Esophagus squamous epithelium (tissue), 5 donors: ENCODE measurements around the gene CPED1. TPM values are rescaled to one million over a fixed set of nuclear protein-coding genes. Genes with fewer than 3 reads are reported as not detected.

Source experiments
- DNase-seq: peaks from one replicate; lab custom pipeline; 2025; lab: John Stamatoyannopoulos, UW
- H3K27ac ChIP-seq, 4 donors: fragments of 200-600 bp; sonication (generic); one replicate each; pipeline ENCODE4 v1.5.1; 2016 to 2019; ENCODE audit warnings: mild to moderate bottlenecking in 1 of 4
- H3K27me3 ChIP-seq, 4 donors: fragments of 200-600 bp; sonication (generic); 1 replicate in 3 of 4; 2 replicates in 1 of 4; pipeline versions ENCODE4 v1.5.1 to v1.6.0; 2017 to 2021; ENCODE audit warnings: antibody characterized with exemption in 1 of 4
- H3K36me3 ChIP-seq, 3 donors: fragments of 200-600 bp; sonication (generic); one replicate each; pipeline ENCODE4 v1.5.1; 2016 to 2019
- H3K4me1 ChIP-seq, 3 donors: fragments of 200-600 bp; sonication (generic); one replicate each; pipeline ENCODE4 v1.5.1; 2017 to 2019
- H3K4me3 ChIP-seq, 4 donors: fragments of 200-600 bp; sonication (generic); 1 replicate in 3 of 4; 2 replicates in 1 of 4; pipeline ENCODE4 v1.5.1; 2016 to 2019; ENCODE audit warnings: mild to moderate bottlenecking in 2 of 4, moderate library complexity in 1 of 4
- H3K9me3 ChIP-seq, 3 donors: fragments of 200-600 bp; sonication (generic); one replicate each; pipeline ENCODE4 v1.5.1; 2016 to 2019
- POLR2A ChIP-seq, 4 donors: fragments of 450-650 bp; IDR thresholded peaks; one replicate each; pipeline ENCODE4 v1.6.1; 2017; ENCODE audit warnings: antibody characterized with exemption in 4 of 4, mild to moderate bottlenecking in 4 of 4, moderate library complexity in 3 of 4
- WGBS, 2 donors: methylation state at CpG; one replicate each; pipeline ENCODE4 v1.1.5; 2018; 5-methylcytosine and 5-hydroxymethylcytosine counted together
- intact Hi-C: fragments of 100-400 bp; cut with DNase I; formaldehyde crosslinking; loops from one replicate; pipeline ENCODE4 v1.15.0; 2022
- total RNA-seq, 4 donors: library from RNA; depleted of rRNA; stranded (reverse); fragments of >200 nt; gene quantifications; one replicate each; pipeline ENCODE4 v1.1.0, GENCODE V29; 2016
- TF ChIP-seq, protein P1 (sequence below), 6 experiments: fragments of 450-650 bp in 4 of 6; fragments of 200-600 bp in 2 of 6; sonication (generic) in 2 of 6; IDR thresholded peaks; one replicate each; pipeline ENCODE4 v1.5.1; 2016 to 2019; ENCODE audit warnings: antibody characterized with exemption in 6 of 6, mild to moderate bottlenecking in 4 of 6, moderate library complexity in 4 of 6
- donor health status: DM: yes; HTN: yes; CAD: no.

Gene CPED1
- total RNA-seq, 4 donors from 2014 or later: 0.61 to 6.3 (median 2.3) TPM

DNA sequence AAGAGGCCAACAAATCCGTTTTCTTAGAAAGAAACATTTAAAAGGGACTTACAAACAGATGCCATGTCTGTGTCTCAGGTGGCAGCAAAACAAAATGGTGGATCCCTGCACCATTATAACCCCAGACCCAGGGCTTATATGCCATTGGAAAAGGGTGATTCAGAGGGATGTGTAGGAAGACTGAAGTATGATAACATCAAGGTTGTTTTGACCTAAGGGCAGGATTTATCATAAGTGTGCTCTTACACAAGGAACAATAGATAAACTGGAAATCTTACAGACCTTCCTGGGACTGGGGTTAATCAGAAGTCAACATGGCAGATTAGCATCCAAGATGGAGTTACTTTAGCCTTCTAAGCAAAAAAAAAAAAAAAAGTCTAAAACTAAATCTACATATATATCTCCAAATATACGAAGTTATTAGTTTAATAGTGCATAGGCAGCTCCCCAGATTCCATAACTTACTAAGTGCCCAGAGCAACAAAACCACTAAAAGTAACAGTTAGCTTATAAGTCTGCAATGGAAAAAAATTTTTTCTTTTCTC lies 306.0 kb downstream of the CPED1 start:
- DNase-seq: no peak
- intact Hi-C loops: no loop called here
- Histone ChIP-seq H3K9me3 (no peaks in the 10 kb centered on the region), H3K4me1 (no peaks in the 10 kb centered on the region), H3K27me3 (no peaks in the 10 kb centered on the region), H3K4me3 (no peak overlapping the region), H3K36me3 (no peaks in the 10 kb centered on the region), H3K27ac (no peak overlapping the region)
- TF ChIP-seq POLR2A (IDR thresholded peaks at IDR 0.05): no peak
- TF ChIP-seq, protein P1, sequence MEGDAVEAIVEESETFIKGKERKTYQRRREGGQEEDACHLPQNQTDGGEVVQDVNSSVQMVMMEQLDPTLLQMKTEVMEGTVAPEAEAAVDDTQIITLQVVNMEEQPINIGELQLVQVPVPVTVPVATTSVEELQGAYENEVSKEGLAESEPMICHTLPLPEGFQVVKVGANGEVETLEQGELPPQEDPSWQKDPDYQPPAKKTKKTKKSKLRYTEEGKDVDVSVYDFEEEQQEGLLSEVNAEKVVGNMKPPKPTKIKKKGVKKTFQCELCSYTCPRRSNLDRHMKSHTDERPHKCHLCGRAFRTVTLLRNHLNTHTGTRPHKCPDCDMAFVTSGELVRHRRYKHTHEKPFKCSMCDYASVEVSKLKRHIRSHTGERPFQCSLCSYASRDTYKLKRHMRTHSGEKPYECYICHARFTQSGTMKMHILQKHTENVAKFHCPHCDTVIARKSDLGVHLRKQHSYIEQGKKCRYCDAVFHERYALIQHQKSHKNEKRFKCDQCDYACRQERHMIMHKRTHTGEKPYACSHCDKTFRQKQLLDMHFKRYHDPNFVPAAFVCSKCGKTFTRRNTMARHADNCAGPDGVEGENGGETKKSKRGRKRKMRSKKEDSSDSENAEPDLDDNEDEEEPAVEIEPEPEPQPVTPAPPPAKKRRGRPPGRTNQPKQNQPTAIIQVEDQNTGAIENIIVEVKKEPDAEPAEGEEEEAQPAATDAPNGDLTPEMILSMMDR (IDR thresholded peaks at IDR 0.05): no peak
- WGBS, 2 donors: 70 to 85% methylated on average over 2 of the region's 2 CpGs

DNA sequence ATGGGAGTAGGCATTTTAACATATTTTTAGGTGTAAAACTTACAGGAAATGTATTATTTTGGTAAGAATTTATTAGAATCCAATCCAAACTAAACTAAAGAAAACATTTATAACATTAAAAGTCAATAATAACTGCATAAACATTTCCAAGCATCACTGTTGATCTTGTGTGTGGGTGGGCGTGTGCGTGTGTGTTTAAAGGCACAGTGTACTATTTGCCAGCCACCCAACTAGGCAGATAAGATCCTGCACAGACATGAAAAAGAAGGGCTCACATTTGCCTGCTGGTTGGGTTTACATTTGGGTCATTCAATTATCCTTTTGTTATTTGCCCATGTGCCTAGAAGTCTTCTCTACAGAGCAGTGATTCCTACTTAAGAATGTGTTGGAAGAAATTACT lies 309.3 kb downstream of the CPED1 start:
- intact Hi-C loops: no loop called here
- Histone ChIP-seq H3K36me3 (no peaks in the 10 kb centered on the region), H3K4me1 (peaks cover 0 to 20% (median 0%) of the 10 kb centered on the region in 3 donors), H3K9me3 (no peaks in the 10 kb centered on the region), H3K27ac (no peak overlapping the region), H3K27me3 (no peaks in the 10 kb centered on the region), H3K4me3 (no peak overlapping the region)
- no peak for DNase-seq
- TF ChIP-seq, protein P1 (IDR thresholded peaks at IDR 0.05): no peak
- WGBS, 2 donors: 41 to 48% methylated on average over 2 of the region's 2 CpGs

DNA sequence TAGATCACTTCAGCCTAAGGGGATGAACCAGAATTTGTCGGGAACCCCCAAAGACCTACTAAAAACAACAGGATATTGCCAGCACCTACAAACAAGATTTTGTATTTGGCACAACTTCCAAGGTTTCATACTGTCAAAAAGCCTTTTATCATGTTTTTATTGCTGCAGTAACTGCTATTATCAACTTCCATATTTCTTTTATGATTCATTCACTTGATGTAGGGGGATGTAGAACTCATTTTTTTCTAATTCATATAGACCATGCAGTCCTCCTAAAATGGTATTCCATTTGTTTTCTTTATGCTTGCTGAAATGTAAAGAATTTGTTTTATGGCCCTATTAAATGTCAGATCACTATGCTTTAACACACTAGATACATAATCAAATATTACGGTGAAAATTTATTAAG lies 310.3 kb downstream of the CPED1 start:
- 65 to 85% methylated on average over 2 of the region's 2 CpGs for WGBS, 2 donors
- Histone ChIP-seq H3K9me3 (no peaks in the 10 kb centered on the region), H3K4me3 (no peak overlapping the region), H3K36me3 (no peaks in the 10 kb centered on the region), H3K27ac (no peak overlapping the region), H3K4me1 (peaks cover 0 to 20% (median 0%) of the 10 kb centered on the region in 3 donors), H3K27me3 (no peaks in the 10 kb centered on the region)
- intact Hi-C loops: no loop called here
- TF ChIP-seq, protein P1 (IDR thresholded peaks at IDR 0.05): no peak
- TF ChIP-seq POLR2A (IDR thresholded peaks at IDR 0.05): no peak
- no peak for DNase-seq

DNA sequence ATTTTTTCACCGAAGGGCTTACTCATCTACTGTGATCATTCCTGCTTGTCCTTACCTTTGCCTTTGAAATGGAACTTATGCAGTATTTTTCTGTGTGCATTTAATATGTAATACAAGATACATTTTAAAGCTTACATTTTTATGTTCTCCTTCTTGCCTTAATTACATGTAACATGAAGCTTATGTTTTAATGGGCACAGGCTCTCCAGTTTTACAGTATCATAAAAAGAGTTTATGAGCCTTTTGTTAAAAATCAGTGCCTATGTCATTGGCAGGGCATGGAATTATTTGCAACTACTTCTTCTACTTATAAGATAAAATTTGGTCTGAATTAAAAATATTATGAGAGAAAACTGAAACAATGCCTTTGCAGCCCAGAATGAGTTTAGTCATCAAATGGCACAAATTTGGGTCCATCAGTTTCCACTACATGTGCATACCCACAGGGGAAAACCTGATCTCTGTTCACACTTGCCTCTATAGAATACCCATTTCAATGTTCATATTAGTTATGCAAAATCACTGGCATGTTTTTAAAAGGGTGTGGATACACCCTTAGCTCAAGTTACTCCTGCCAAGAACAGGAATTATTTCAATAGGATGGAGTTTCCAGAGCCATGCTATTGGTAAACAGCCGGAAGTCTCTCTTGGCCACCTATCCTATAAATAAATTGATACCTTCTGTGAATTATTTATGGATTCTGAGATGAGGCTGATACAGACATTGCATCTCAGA lies 312.3 kb downstream of the CPED1 start:
- Histone ChIP-seq H3K27ac (peak overlapping the region in 1 of 4 donors; percentile 45), H3K36me3 (no peaks in the 10 kb centered on the region), H3K27me3 (no peaks in the 10 kb centered on the region), H3K9me3 (no peaks in the 10 kb centered on the region), H3K4me1 (peaks cover 0 to 20% (median 0%) of the 10 kb centered on the region in 3 donors), H3K4me3 (no peak overlapping the region)
- WGBS, 2 donors: 49 to 58% methylated on average over 2 of the region's 2 CpGs
- no peak for TF ChIP-seq POLR2A (IDR thresholded peaks at IDR 0.05)
- TF ChIP-seq, protein P1 (IDR thresholded peaks at IDR 0.05): no peak
- DNase-seq: no peak
- intact Hi-C loops: no loop called here

DNA sequence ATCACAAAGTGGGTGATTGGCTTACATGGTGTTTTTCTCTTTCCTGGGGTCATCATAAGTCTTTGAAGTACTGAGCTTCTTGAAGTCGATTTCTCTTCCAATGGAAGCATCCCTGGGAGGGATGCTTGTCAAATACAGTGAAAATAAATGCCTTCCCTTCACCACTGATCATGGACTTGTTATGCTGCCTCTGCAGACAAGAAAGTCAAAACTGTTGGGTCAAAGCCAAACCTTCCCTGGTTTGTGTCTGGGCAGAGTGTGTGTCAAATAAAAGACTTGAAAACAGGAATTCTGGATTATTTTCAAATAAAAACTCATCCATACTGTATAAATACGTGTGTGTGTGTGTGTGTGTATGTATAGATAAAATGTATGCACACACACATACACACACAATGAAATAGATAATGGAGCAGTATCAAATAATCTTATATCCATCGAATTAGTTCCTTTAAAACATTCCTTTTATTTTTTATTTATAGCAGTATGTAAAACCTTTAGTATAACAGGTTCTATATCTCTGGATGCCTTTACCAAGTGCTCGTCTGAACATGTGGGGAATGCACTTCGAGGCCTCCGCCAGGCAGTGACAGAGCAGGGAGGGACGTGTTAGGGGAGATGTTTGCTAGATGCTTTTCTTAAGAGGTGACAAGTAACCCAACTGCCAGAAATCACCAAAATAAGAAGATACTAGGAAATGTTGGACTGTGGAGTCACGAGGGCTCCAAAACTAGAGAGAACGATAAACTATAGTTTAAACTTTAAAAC lies 313.1 kb downstream of the CPED1 start:
- Histone ChIP-seq H3K27me3 (no peaks in the 10 kb centered on the region), H3K4me3 (no peak overlapping the region), H3K27ac (peak overlapping the region in 3 of 4 donors; percentile 17 to 45 (median 39)), H3K9me3 (no peaks in the 10 kb centered on the region), H3K4me1 (peaks cover 0 to 26% (median 0%) of the 10 kb centered on the region in 3 donors), H3K36me3 (no peaks in the 10 kb centered on the region)
- 51% methylated on average over 9 of the region's 9 CpGs for WGBS, 2 donors
- TF ChIP-seq, protein P1 (IDR thresholded peaks at IDR 0.05): no peak
- intact Hi-C loops: no loop called here
- no peak for DNase-seq
